Mesenchymal stem cell (in vitro differentiated cells and primary cell): Measurements from ENCODE around the gene ZFYVE1.
"Not testable (repeated sequence)": the region's sequence is repeated elsewhere in the genome, so short reads cannot be mapped to it uniquely, and the experiment has no call there.

Experiments used
- DNase-seq: peaks from one replicate; pipeline ENCODE4 v3.0.0-alpha.2; 2013
- H2AFZ ChIP-seq: one replicate; pipeline ENCODE4 v1.6.1; 2013; ENCODE audit warnings: low read depth, mild to moderate bottlenecking, control low read depth, inconsistent platforms, low read length, moderate library complexity
- H2AK5ac ChIP-seq: 2 replicates; pipeline ENCODE4 v1.6.1; 2013; ENCODE audit warnings: low read length, moderate library complexity, mild to moderate bottlenecking, inconsistent platforms; ENCODE audit not compliant: severe bottlenecking
- H2BK120ac ChIP-seq: one replicate; pipeline ENCODE4 v1.6.1; 2013; ENCODE audit warnings: low read depth, mild to moderate bottlenecking, inconsistent platforms, low read length, moderate library complexity
- H2BK12ac ChIP-seq, 2 experiments: one replicate each; pipeline ENCODE4 v1.6.1; 2013; ENCODE audit warnings: inconsistent platforms in 2 of 2, low read length in 2 of 2, mild to moderate bottlenecking in 2 of 2, moderate library complexity in 2 of 2, control low read depth in 1 of 2
- H2BK15ac ChIP-seq: one replicate; pipeline ENCODE4 v1.6.1; 2013; ENCODE audit warnings: mild to moderate bottlenecking, low read depth, inconsistent platforms; ENCODE audit not compliant: poor library complexity, severe bottlenecking
- H2BK5ac ChIP-seq: 2 replicates; pipeline ENCODE4 v1.6.1; 2013; ENCODE audit warnings: low read depth, mild to moderate bottlenecking, low read length, control low read depth, inconsistent platforms; ENCODE audit not compliant: poor library complexity, severe bottlenecking
- H3K14ac ChIP-seq, 2 experiments: one replicate each; pipeline ENCODE4 v1.6.1; 2013; ENCODE audit warnings: inconsistent platforms in 2 of 2, low read length in 2 of 2, control low read depth in 1 of 2, mild to moderate bottlenecking in 1 of 2, moderate library complexity in 1 of 2
- H3K18ac ChIP-seq, 2 experiments: one replicate each; pipeline ENCODE4 v1.6.1; 2013; ENCODE audit warnings: inconsistent platforms in 2 of 2, low read length in 2 of 2, control low read depth in 1 of 2, low read depth in 1 of 2, mild to moderate bottlenecking in 1 of 2
- H3K23ac ChIP-seq, 2 experiments: one replicate each; pipeline ENCODE4 v1.6.1; 2013; ENCODE audit warnings: inconsistent platforms in 2 of 2, low read length in 2 of 2, mild to moderate bottlenecking in 2 of 2, moderate library complexity in 2 of 2, control low read depth in 1 of 2
- H3K27ac ChIP-seq: 2 replicates; pipeline ENCODE4 v1.5.1; 2013; ENCODE audit warnings: mild to moderate bottlenecking, moderate library complexity, low read length, control low read depth, inconsistent platforms; ENCODE audit not compliant: poor library complexity, severe bottlenecking
- H3K27me3 ChIP-seq, 2 experiments: 2 replicates each; pipeline versions ENCODE4 v1.6.1 to v1.7.0; 2013; ENCODE audit warnings: low read length in 2 of 2, mild to moderate bottlenecking in 2 of 2, moderate library complexity in 2 of 2, control low read depth in 1 of 2, inconsistent platforms in 1 of 2; ENCODE audit not compliant: control insufficient read depth in 1 of 2, insufficient read depth in 1 of 2
- H3K36me3 ChIP-seq, 2 experiments: 2 replicates each; pipeline versions ENCODE4 v1.6.1 to v1.7.0; 2013; ENCODE audit warnings: low read length in 2 of 2, control low read depth in 1 of 2, inconsistent platforms in 1 of 2, low read depth in 1 of 2, mild to moderate bottlenecking in 1 of 2; ENCODE audit not compliant: insufficient read depth in 2 of 2, control insufficient read depth in 1 of 2
- H3K4ac ChIP-seq, 2 experiments: one replicate each; pipeline ENCODE4 v1.6.1; 2013; ENCODE audit warnings: inconsistent platforms in 2 of 2, low read length in 2 of 2, mild to moderate bottlenecking in 2 of 2, moderate library complexity in 2 of 2, control low read depth in 1 of 2, low read depth in 1 of 2
- H3K4me1 ChIP-seq: 2 replicates; pipeline ENCODE4 v1.6.1; 2013; ENCODE audit warnings: low read depth, low read length, control low read depth; ENCODE audit not compliant: control insufficient read depth, insufficient read depth
- H3K4me2 ChIP-seq: 2 replicates; pipeline ENCODE4 v1.6.1; 2013; ENCODE audit warnings: low read length, mild to moderate bottlenecking, inconsistent platforms; ENCODE audit not compliant: poor library complexity, severe bottlenecking
- H3K4me3 ChIP-seq, 2 experiments: 2 replicates each; pipeline versions ENCODE4 v1.5.1 to v1.7.0; 2013; ENCODE audit warnings: low read length in 2 of 2, mild to moderate bottlenecking in 2 of 2, control low read depth in 1 of 2, low read depth in 1 of 2; ENCODE audit not compliant: insufficient read depth in 1 of 2
- H3K79me1 ChIP-seq: replicated peaks from 2 replicates; pipeline ENCODE4 v1.6.1; 2013; ENCODE audit warnings: mild to moderate bottlenecking, control low read depth, low read length, inconsistent platforms; ENCODE audit not compliant: poor library complexity, severe bottlenecking
- H3K9ac ChIP-seq: 2 replicates; pipeline ENCODE4 v1.7.0; 2013; ENCODE audit warnings: mild to moderate bottlenecking, low read length, moderate library complexity
- H3K9me3 ChIP-seq: 2 replicates; pipeline ENCODE4 v1.7.0; 2013; ENCODE audit warnings: mild to moderate bottlenecking, low read length; ENCODE audit not compliant: control insufficient read depth
- H4K8ac ChIP-seq: one replicate; pipeline ENCODE4 v1.6.1; 2013; ENCODE audit warnings: inconsistent platforms, mild to moderate bottlenecking, low read length, moderate library complexity
- H4K91ac ChIP-seq: one replicate; pipeline ENCODE4 v1.6.1; 2013; ENCODE audit warnings: mild to moderate bottlenecking, low read length, inconsistent platforms
- WGBS: methylation state at CpG from one replicate; pipeline ENCODE4 v1.1.7; 2013; ENCODE audit warnings: mixed read lengths; 5-methylcytosine and 5-hydroxymethylcytosine counted together

Gene ZFYVE1

GRCh38 chr14:73015552-73015951 is 11.4 kb downstream of the ZFYVE1 start:
- H3K27ac ChIP-seq, H4K8ac ChIP-seq: not testable (repeated sequence)

GRCh38 chr14:73014105-73014504 is 12.8 kb downstream of the ZFYVE1 start:
- no peaks in the 10 kb centered on the region for H3K27me3 ChIP-seq
- no peak overlapping the region for H2AK5ac ChIP-seq
- no peak overlapping the region for H2BK15ac ChIP-seq
- no peak overlapping the region for H4K8ac ChIP-seq
- no peak overlapping the region for H3K9ac ChIP-seq
- H2BK5ac ChIP-seq = no peak overlapping the region
- peak overlapping the region; percentile 23 for H3K27ac ChIP-seq
- H3K4me3 ChIP-seq = no peak overlapping the region
- no peak overlapping the region for H3K14ac ChIP-seq
- no peak overlapping the region for H3K4ac ChIP-seq
- H3K23ac ChIP-seq = no peak overlapping the region
- no peak overlapping the region for H2BK120ac ChIP-seq
- peak; percentile 74 for DNase-seq
- H3K9me3 ChIP-seq = no peaks in the 10 kb centered on the region
- no peak overlapping the region for H4K91ac ChIP-seq
- H3K4me1 ChIP-seq = peaks cover 1% of the 10 kb centered on the region
- no peak overlapping the region for H3K18ac ChIP-seq
- H2BK12ac ChIP-seq = no peak overlapping the region
- 71% methylated on average over 2 of the region's 2 CpGs for WGBS
- peaks cover 34 to 59% of the 10 kb centered on the region in 2 experiments for H3K36me3 ChIP-seq
- peaks cover 33% of the 10 kb centered on the region for H3K79me1 ChIP-seq
- H2AFZ ChIP-seq = no peak overlapping the region
- H3K4me2 ChIP-seq = no peak overlapping the region

More at GRCh38 chr14:73015552-73015951, 11.4 kb downstream of the ZFYVE1 start:
- not testable (repeated sequence) for H4K91ac ChIP-seq, H3K23ac ChIP-seq, H3K4ac ChIP-seq, H2AK5ac ChIP-seq, H2BK12ac ChIP-seq, H3K9ac ChIP-seq, H2AFZ ChIP-seq, H3K9me3 ChIP-seq, H3K4me2 ChIP-seq, H3K18ac ChIP-seq, H2BK15ac ChIP-seq, H3K27me3 ChIP-seq, H3K4me3 ChIP-seq, DNase-seq, H3K14ac ChIP-seq, H2BK120ac ChIP-seq, H2BK5ac ChIP-seq, H3K4me1 ChIP-seq
- 99% methylated on average over 14 of the region's 14 CpGs for WGBS
- Histone ChIP-seq H3K36me3 (peaks cover 31 to 66% of the 10 kb centered on the region in 2 experiments), H3K79me1 (peaks cover 23% of the 10 kb centered on the region)

- H3K27me3 ChIP-seq, H3K23ac ChIP-seq, H3K14ac ChIP-seq, H3K18ac ChIP-seq, H3K4me2 ChIP-seq, H2BK15ac ChIP-seq, H2BK120ac ChIP-seq, H3K9me3 ChIP-seq, H3K27ac ChIP-seq, DNase-seq, H3K4me3 ChIP-seq, H2BK12ac ChIP-seq, H2BK5ac ChIP-seq, H2AFZ ChIP-seq, H4K91ac ChIP-seq, H3K4me1 ChIP-seq, H3K4ac ChIP-seq, H2AK5ac ChIP-seq, H4K8ac ChIP-seq, H3K9ac ChIP-seq: not testable (repeated sequence)
- H3K79me1 ChIP-seq = peaks cover 38% of the 10 kb centered on the region
- peaks cover 23 to 54% of the 10 kb centered on the region in 2 experiments for H3K36me3 ChIP-seq
- 96% methylated on average over 7 of the region's 7 CpGs for WGBS
Measured at GRCh38 chr14:73011189-73011588, 15.7 kb downstream of the ZFYVE1 start.

GRCh38 chr14:73008501-73008900 is 18.4 kb downstream of the ZFYVE1 start:
- Histone ChIP-seq H4K8ac (no peak overlapping the region), H2AFZ (no peak overlapping the region), H2BK5ac (no peak overlapping the region), H2BK15ac (no peak overlapping the region), H3K79me1 (peaks cover 48% of the 10 kb centered on the region), H3K27me3 (no peaks in the 10 kb centered on the region), H3K4me2 (no peak overlapping the region), H2BK12ac (no peak overlapping the region), H3K9ac (peak overlapping the region; percentile 43), H3K9me3 (no peaks in the 10 kb centered on the region), H4K91ac (no peak overlapping the region), H3K23ac (no peak overlapping the region), H2AK5ac (no peak overlapping the region), H3K27ac (no peak overlapping the region), H3K14ac (no peak overlapping the region), H3K36me3 (peaks cover 24 to 62% of the 10 kb centered on the region in 2 experiments), H3K4me3 (no peak overlapping the region), H2BK120ac (no peak overlapping the region), H3K18ac (no peak overlapping the region), H3K4ac (no peak overlapping the region), H3K4me1 (no peaks in the 10 kb centered on the region)
- 80% methylated on average over 1 of the region's 1 CpG for WGBS
- peak; percentile 76 for DNase-seq
